Kidney (tissue), 14 donors: ENCODE measurements around the gene SLC44A3. TPM values are rescaled to one million over a fixed set of nuclear protein-coding genes. Genes with fewer than 3 reads are reported as not detected.

ENCODE experiments used
- DNase-seq, 5 donors: peaks; one replicate each; pipeline ENCODE4 v3.0.0-alpha.2; 2013 to 2020
- FAIRE-seq: peaks from 2 replicates; lab custom pipeline; 2012; peaks lifted over from hg19 to GRCh38; lab: Jason Lieb, UNC
- H3K27ac ChIP-seq, 2 donors: one replicate each; pipeline ENCODE4 v1.7.0; 2013; ENCODE audit warnings: low read depth in 2 of 2, low read length in 2 of 2, inconsistent platforms in 1 of 2
- H3K27me3 ChIP-seq: one replicate; pipeline ENCODE4 v1.7.1; 2013; ENCODE audit warnings: low read length, inconsistent platforms; ENCODE audit not compliant: control insufficient read depth, insufficient read depth
- H3K36me3 ChIP-seq, 3 donors: one replicate each; pipeline versions ENCODE4 v1.7.0 to v1.7.1; 2013; ENCODE audit warnings: low read length in 3 of 3, control low read depth in 1 of 3, inconsistent platforms in 1 of 3; ENCODE audit not compliant: insufficient read depth in 3 of 3, control insufficient read depth in 2 of 3
- H3K4me1 ChIP-seq, 3 donors: one replicate each; pipeline versions ENCODE4 v1.7.0 to v1.7.1; 2013; ENCODE audit warnings: low read length in 3 of 3, inconsistent platforms in 1 of 3, low read depth in 1 of 3; ENCODE audit not compliant: control insufficient read depth in 2 of 3, insufficient read depth in 2 of 3
- H3K4me3 ChIP-seq, 3 donors: one replicate each; pipeline versions ENCODE4 v1.7.0 to v1.8.1; 2013; ENCODE audit warnings: low read length in 3 of 3, control low read depth in 1 of 3, inconsistent platforms in 1 of 3
- H3K9ac ChIP-seq, 3 donors: one replicate each; pipeline versions ENCODE4 v1.7.0 to v1.7.1; 2013; ENCODE audit warnings: low read length in 3 of 3, control low read depth in 1 of 3, inconsistent platforms in 1 of 3
- H3K9me3 ChIP-seq, 3 donors: one replicate each; pipeline versions ENCODE4 v1.7.0 to v1.7.1; 2013; ENCODE audit warnings: low read length in 3 of 3, control low read depth in 1 of 3, inconsistent platforms in 1 of 3; ENCODE audit not compliant: control insufficient read depth in 2 of 3, insufficient read depth in 1 of 3
- intact Hi-C: fragments of 100-400 bp; cut with DNase I; formaldehyde crosslinking; loops from one replicate; pipeline ENCODE4 v1.11.1; 2022
- polyA plus RNA-seq: library from polyadenylated mRNA; stranded (reverse); fragments of 350-450 nt; fragmentation: Illumina TruSeq; extraction: RNeasy Lipid Tissue Mini Kit (QIAGEN cat#74804); gene quantifications from one replicate; pipeline ENCODE4 v1.2.3, GENCODE V29; 2014; ENCODE audit warnings: low read depth, low replicate concordance; ENCODE audit not compliant: insufficient read depth
- total RNA-seq: library from RNA; stranded (reverse); fragmentation: NEBNext Ultra II Directional; extraction: Animal tissue kit (Norgen Biotek cat#: 25700); gene quantifications from one replicate; pipeline ENCODE4 v1.2.1, GENCODE V29; 2021
- TF ChIP-seq, protein P1 (sequence below): IDR thresholded peaks from 3 replicates; pipeline ENCODE4 v1.5.1; 2012; ENCODE audit warnings: mild to moderate bottlenecking, moderate library complexity, borderline replicate concordance; ENCODE audit not compliant: insufficient read depth; ENCODE audit errors: extremely low read depth
- donor health status: control.
- donor health status: control.
- donor health status: control.
- donor health status: control.
- donor health status: control.
- donor health status: DM: yes; HTN: yes; CAD: no.
- donor health status: Normal renal cell carcinoma (clear cell type).

Gene SLC44A3
- total and polyA plus RNA-seq, 2 donors from 2014 or later = 35.2 to 49.6 TPM

DNA sequence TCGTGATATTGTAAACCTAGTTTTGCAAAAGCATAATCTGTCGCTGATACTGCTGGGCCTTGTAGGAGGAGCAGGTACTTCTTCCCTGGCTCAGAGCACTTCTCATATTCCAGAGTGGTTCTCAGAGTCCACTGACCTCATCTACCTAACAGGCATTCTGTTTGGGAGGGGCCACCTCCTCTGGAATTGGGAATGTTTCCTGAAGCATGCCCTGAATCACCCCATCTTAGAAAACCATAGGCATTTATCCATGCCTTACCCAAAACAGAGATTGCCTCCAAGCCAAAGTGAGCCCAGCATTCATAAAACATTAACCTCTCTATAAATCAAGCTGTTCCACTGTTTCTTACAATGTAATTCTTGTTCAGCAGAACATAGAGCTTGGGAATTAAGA, 35.1 kb downstream of the SLC44A3 start:
- Histone ChIP-seq H3K4me3 (peak overlapping the region in 2 of 3 donors; percentile 44 to 55), H3K4me1 (peaks cover 0 to 24% (median 16%) of the 10 kb centered on the region in 3 donors), H3K36me3 (peaks cover 0 to 5% (median 0%) of the 10 kb centered on the region in 3 donors), H3K27ac (peak overlapping the region; percentile 60 to 89), H3K9ac (peak overlapping the region in 2 of 3 donors; percentile 41 to 50), H3K27me3 (no peaks in the 10 kb centered on the region), H3K9me3 (no peaks in the 10 kb centered on the region)
- DNase-seq = peak in 2 of 5 donors; percentile 19 to 30
- intact Hi-C loops = loop anchor here (5.0 kb wide), 1 partner anchor 187 kb away; no protein-coding TSS in a partner anchor
- TF ChIP-seq, protein P1, sequence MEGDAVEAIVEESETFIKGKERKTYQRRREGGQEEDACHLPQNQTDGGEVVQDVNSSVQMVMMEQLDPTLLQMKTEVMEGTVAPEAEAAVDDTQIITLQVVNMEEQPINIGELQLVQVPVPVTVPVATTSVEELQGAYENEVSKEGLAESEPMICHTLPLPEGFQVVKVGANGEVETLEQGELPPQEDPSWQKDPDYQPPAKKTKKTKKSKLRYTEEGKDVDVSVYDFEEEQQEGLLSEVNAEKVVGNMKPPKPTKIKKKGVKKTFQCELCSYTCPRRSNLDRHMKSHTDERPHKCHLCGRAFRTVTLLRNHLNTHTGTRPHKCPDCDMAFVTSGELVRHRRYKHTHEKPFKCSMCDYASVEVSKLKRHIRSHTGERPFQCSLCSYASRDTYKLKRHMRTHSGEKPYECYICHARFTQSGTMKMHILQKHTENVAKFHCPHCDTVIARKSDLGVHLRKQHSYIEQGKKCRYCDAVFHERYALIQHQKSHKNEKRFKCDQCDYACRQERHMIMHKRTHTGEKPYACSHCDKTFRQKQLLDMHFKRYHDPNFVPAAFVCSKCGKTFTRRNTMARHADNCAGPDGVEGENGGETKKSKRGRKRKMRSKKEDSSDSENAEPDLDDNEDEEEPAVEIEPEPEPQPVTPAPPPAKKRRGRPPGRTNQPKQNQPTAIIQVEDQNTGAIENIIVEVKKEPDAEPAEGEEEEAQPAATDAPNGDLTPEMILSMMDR = no peak
- FAIRE-seq = no peak

DNA sequence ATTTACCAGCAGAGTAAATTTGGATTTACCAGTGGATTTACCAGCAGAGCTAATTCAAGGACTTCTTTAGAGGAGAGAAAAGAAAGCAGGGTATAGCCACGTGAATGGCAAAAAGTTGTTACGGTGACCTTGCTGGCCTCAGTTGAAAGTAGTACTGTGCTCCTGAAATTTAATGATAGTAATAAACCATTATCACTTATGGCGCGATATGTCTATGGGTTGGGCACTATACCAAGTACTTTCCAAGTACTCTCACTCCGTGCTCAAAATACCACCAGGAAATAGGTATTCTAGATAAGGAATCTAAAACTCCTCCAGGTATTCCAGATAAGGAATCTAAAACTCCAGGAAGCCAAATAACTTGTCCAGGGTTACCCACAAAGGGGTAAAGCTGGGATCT, 35.8 kb downstream of the SLC44A3 start:
- FAIRE-seq = no peak

DNA sequence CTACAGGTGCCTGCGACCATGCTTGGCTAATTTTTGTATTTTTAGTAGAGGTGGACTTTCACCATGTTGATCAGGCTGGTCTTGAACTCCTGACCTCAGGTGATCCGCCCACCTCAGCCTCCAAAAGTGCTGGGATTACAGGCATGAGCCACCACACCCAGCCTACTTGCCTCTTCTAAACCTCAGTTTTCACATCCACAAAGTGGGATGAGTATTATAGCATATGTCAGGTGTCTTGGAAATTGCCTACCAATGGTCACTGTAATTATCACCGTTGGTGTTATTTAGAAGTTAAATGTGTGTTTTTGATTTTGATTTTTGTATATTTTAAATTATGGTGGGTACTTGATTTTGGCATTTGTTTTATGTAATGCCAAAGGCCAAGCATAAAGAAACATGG, 36.7 kb downstream of the SLC44A3 start:
- intact Hi-C loops = loop anchor here (5.0 kb wide), 1 partner anchor 185 kb away; no protein-coding TSS in a partner anchor
- H3K27me3 ChIP-seq = no peaks in the 10 kb centered on the region
- no peak for FAIRE-seq
- no peak overlapping the region for H3K9ac ChIP-seq
- H3K4me1 ChIP-seq = peaks cover 0 to 28% (median 19%) of the 10 kb centered on the region in 3 donors
- TF ChIP-seq, protein P1 = no peak
- H3K27ac ChIP-seq = peak overlapping the region in 1 of 2 donors; percentile 35
- no peak overlapping the region for H3K4me3 ChIP-seq
- no peak for DNase-seq
- H3K36me3 ChIP-seq = no peaks in the 10 kb centered on the region
- H3K9me3 ChIP-seq = no peaks in the 10 kb centered on the region

More for the DNA sequence above, 35.8 kb downstream of the SLC44A3 start:
- Histone ChIP-seq H3K9me3 (no peaks in the 10 kb centered on the region), H3K36me3 (peaks cover 0 to 5% (median 0%) of the 10 kb centered on the region in 3 donors), H3K4me3 (no peak overlapping the region), H3K27ac (peak overlapping the region; percentile 60 to 89), H3K27me3 (no peaks in the 10 kb centered on the region), H3K9ac (peak overlapping the region in 1 of 3 donors; percentile 14), H3K4me1 (peaks cover 0 to 24% (median 19%) of the 10 kb centered on the region in 3 donors)
- TF ChIP-seq, protein P1 = no peak
- intact Hi-C loops = loop anchor here (5.0 kb wide), 1 partner anchor 186 kb away; no protein-coding TSS in a partner anchor
- no peak for DNase-seq
